ENCODE measurements around the gene HSPB2.
A peak's percentile ranks its signal among the peaks of the same experiment; 100 is the strongest.

Gene HSPB2

DNA sequence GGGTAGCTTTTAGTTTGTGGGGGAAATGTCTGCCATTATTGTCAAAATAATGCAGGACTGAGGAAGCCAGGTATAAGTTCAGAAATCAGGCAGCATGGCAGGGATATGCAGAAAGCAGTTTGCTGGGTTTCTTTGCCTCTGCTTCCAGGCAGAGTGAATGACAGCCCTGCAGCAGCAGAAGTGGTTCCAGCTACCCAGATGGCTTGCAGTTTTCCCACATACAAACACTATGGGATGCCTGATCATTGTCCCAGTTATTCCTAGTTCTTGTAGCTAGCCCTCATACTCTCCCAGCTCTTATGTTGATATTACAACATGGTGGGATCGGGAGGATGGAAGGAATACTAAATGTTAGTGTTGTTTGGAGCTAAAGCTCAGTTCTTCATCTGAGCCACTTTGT lies 21.8 kb downstream of the HSPB2 start:
- no peak for DNase-seq (ENCODE audit: low read depth)
- no peak overlapping the region for H3K4me3 ChIP-seq (ENCODE audit: low read depth, low read length)

DNA sequence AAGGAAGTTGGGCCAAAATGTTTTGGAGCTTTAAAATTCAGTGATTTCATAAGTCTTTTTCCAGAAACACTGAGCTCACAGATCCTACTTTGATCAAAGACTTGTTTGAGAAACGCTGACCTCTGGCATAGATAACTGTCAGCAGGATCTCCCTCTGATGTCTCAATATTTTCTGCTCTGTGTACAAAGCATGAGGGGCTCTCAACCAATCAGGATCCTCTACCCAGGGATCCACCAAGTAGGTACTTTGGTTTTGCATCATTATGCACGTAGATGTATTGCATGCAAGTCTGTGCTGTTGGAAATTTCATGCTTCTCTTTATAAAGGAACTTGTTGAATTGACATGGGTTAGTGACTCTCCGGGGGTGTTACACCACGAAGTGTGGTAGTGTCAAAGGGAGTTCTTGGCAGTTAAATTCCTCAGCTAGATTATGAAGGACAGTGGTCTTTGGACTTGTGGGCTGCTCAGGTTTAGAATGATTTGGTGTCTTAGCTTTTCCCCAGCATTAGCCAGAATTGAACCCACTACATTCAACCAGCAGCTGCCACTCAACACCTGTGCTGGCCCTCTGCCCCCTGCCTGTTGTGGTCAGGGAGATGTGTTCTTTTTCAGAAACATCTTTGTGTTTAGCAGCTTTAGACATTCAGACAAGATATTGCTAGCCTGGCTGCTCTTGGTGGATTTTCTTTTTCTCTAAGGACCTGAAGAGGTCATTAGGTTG lies 22.9 kb downstream of the HSPB2 start:
- no peak for DNase-seq (ENCODE audit: low read depth)
- H3K4me3 ChIP-seq (ENCODE audit: low read depth, low read length), result no peak overlapping the region

DNA sequence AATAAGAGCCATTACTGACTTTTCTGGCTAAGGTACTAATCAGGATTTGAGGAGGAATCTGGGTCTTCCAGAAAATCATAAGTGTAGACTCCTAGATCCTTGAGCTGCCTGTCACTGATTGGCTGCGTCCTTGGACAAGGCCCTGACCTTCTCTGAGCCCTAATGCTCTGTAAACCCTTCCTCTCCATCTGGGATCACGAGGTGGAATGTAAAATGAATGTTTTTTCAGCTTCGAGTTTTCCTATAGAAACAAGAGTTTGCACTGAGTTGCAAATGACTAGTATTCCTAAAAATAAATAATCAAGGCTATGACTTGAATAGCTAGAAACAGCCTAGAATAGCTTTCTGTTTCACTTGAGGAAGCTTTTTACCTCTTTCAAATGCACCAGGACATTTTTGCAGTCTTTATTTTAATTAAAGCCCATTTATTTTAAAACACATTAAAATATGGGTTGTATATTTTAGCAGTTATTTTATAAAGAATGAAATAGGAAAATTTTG lies 23.6 kb downstream of the HSPB2 start:
- peak overlapping the region; percentile 53 for H3K4me3 ChIP-seq (ENCODE audit: low read depth, low read length)
- no peak for DNase-seq (ENCODE audit: low read depth)

DNA sequence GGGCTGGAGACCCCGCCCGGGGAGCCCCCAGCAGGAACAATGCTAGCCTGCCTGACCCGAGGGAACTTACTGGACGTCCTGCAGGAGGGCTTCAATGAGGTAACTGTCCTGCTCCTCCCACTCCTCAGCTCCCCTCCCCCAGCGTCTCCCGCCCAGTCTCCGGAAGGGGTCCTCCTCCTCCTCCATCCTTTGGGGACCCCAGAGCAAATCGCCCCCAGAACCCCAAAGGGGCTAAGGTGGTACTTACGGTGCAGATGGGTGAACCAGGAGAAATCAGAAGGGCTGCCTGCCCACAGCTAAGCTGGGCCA lies 24.9 kb downstream of the HSPB2 start:
- peak overlapping the region; percentile 53 for H3K4me3 ChIP-seq (ENCODE audit: low read depth, low read length)
- DNase-seq (ENCODE audit: low read depth), result no peak

DNA sequence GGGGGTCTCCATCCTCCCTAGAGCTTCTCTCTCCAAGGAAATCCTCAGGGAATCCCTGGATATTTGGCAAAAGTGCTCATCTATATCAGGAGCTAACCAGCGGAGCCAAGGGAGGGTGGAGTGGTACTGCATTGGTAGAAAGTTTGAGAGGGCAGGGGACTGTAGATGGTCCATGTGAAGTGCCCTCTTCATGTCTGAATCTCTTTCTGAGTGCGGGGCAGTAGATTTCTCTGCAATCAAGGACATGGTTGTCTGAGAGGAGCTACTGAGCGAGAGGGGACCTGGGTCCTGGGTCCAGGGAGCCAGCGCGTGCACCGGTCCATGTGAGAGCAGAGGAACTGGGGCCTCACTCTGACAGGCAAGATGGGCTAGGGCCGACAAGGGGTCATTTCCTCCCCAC lies 25.3 kb downstream of the HSPB2 start:
- peak overlapping the region; percentile 53 for H3K4me3 ChIP-seq (ENCODE audit: low read depth, low read length)
- no peak for DNase-seq (ENCODE audit: low read depth)

DNA sequence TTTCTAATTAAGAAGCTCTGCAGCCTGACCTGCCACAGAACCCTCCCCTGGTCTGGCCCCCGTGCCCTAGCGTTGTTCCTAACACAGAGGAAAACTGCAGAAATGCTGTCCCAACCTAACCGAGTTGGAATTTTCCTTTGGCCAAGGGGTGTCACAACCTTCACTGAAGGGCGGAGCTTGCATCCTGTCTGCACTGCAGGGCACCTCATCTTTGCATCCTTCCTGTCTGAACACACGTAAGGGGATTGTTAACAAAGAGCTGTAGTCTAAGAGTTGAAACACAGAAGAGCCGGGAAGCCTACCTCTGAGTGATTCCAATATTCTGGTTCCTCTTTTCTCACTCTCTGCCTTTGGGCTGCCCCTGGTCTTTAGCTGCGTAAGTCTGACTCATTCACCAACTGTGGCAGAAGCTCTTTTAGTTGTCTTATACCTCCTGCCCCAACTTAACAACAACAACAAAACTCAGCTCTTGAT lies 26.2 kb downstream of the HSPB2 start:
- peak; percentile 29 for DNase-seq (ENCODE audit: low read depth)
- peak overlapping the region; percentile 53 for H3K4me3 ChIP-seq (ENCODE audit: low read depth, low read length)

DNA sequence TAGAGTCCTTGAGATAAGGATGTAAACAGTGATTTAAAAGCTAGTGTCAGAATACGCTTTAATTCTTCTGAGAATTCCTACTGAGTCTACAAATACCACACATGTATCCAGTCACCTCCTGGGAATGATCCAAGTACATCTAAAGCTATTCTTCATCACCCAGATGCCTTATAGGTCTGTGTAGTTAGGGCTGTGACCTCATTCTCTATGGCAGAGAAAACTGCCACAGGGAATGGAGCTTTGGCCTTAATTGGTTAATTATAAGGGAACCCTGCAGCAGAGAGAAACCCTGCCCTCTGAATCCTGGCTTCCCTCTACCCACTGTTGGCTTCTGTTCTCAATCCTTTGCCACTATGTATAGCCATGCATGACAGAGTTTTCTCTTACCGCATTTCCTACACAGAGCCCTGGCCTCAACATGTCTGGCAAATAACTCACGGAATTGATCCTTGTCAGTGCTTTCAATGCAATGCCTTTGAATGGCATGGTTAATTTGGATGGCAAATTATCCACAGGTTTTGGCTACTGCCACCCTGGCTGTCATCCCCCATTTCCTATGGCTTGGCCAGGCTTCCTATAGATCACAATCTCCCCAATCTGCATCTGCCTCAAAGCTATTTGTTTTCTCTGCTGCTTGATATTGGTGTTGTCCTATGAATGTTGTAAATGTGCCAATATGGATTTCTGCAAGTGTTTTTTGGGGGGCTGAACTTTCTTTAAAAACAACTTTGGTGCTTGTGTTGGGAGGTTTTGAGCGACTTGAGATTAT lies 27.5 kb downstream of the HSPB2 start:
- peak; percentile 79 for DNase-seq (ENCODE audit: low read depth)
- no peak overlapping the region for H3K4me3 ChIP-seq (ENCODE audit: low read depth, low read length)

DNA sequence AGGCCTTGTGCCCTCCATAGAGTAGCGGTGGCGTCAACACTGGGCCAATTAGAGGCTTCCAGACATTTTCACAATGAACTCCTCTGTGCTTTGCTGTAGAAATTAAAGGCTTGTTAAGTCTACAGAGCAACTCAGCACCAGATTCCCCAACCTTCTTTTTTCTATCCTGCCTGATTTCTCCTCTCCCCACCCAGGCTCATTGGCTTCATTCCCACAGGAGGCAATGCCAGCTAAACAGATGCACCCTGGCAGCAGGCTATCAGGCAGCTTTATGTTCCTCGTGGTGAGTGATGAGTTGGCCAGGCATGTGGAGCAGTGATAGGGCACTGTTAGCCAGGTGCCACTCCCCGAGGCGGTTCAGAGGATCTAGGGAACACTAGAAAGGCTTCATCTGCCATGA lies 29.4 kb downstream of the HSPB2 start:
- DNase-seq (ENCODE audit: low read depth), result no peak
- H3K4me3 ChIP-seq (ENCODE audit: low read depth, low read length), result no peak overlapping the region

DNA sequence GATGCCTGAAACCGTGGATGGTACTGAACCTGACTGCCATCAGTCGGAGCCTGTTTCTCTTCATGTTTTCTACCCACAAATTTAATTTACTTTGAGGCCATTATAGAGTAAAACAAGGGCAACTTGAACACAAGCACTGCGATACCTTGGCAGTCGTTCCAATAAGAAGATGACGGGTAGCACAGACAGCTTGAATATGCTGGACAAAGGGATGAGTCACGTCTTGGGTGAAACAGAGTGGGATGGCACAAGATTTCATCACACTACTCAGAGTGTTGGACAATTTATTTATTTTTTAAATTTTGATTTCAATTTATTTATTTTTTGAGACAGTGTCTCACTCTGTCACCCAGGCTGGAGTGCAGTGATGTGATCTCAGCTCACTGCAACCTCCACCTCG lies 30.3 kb downstream of the HSPB2 start:
- no peak overlapping the region for H3K4me3 ChIP-seq (ENCODE audit: low read depth, low read length)
- DNase-seq (ENCODE audit: low read depth), result peak; percentile 66

DNA sequence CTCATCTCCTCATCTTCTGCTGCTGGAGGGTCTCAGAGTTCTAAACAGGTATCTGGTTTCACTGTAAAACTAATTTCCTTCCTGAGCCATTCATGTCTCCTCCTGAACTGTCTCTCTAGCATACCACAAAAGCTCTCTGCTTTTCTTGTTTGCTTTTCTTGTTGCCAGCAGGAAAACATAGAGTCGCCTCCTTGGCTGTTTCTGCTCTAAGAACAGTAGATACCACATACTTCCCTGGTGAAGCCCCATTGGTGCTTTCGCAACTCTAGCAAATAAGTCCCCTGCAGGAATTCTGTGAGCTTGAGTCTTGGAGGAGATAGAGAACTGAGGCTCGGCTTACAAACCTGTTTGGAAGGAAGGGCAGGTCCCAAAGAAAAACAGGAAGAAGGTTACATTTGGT lies 31.6 kb downstream of the HSPB2 start:
- DNase-seq (ENCODE audit: low read depth), result peak; percentile 87
- no peak overlapping the region for H3K4me3 ChIP-seq (ENCODE audit: low read depth, low read length)

DNA sequence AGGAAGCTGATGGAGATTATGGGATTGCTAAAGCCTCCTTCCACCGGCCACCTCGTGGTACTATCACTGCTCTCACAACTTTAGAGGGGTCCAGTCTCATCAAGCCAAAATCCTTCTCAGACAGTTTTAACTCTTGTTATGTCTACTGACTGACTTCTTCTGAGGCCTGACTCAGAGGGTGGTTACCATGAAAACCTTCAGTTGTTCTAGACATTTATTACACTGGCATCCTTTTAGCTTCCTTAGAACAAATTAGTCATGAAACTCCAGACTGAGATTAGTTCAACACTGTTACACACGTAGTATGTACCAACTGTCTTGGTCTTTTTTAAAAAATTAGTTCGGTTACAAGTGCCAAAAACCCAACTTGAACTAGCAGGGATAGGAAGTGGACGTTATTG lies 32.1 kb downstream of the HSPB2 start:
- H3K4me3 ChIP-seq (ENCODE audit: low read depth, low read length), result no peak overlapping the region
- DNase-seq (ENCODE audit: low read depth), result peak; percentile 88

DNA sequence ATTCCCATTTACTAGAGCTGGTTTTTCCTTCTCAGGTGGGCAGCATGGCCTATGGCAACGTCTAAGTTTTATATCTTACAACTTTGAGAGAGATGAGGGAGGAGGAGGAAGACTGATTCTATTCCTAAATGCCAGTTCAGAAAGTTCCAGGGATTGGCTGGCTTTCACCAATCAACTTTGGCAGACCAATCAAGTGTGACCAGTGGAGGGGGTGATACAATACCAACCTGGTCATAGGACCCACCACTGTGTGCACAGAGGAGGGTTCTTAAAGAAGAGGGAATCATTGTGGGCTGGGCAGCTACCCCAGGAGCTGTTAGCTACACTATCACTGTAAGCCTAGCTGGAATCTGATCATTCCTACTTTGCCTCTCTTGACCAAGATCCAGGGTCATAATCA lies 32.7 kb downstream of the HSPB2 start:
- no peak overlapping the region for H3K4me3 ChIP-seq (ENCODE audit: low read depth, low read length)
- no peak for DNase-seq (ENCODE audit: low read depth)

DNA sequence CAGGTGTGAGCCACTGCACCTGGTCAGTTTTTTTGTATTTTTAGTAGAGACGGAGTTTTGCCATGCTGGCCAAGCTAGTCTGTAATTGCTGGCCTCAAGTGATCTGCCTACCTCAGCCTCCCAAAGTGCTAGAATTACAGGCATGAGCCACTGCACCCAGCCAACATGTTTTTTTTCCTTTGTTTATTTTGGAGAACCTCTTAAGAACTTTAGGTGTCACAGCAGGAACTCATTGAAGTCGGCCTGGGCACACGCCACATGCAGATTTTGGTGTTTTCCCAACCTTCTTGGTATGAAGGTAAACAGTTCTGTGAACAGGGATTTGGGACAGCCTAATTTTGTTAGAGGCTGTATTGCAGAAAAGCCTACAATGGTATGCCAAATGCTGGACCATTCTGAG lies 34.0 kb downstream of the HSPB2 start:
- no peak overlapping the region for H3K4me3 ChIP-seq (ENCODE audit: low read depth, low read length)
- DNase-seq (ENCODE audit: low read depth), result no peak

DNA sequence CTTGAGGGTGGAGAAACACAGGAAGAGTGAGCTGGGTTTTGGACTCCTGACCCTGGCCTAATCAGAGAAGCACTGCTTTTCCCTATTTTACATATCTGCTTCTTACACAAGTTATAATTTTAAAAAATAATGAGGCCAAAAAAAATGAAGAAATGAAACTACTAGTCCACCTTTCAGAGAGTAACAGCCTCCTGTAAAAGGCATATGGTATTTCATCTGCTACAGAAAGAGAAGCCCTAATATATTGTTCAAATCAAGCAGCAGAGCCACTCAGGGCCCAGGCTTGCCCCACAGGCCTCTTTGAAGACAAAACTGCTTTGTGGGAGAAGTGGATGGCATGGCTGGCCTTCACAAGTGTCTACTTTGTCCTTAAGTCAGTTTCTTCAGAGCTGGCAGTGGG lies 34.6 kb downstream of the HSPB2 start:
- no peak for DNase-seq (ENCODE audit: low read depth)
- H3K4me3 ChIP-seq (ENCODE audit: low read depth, low read length), result no peak overlapping the region

DNA sequence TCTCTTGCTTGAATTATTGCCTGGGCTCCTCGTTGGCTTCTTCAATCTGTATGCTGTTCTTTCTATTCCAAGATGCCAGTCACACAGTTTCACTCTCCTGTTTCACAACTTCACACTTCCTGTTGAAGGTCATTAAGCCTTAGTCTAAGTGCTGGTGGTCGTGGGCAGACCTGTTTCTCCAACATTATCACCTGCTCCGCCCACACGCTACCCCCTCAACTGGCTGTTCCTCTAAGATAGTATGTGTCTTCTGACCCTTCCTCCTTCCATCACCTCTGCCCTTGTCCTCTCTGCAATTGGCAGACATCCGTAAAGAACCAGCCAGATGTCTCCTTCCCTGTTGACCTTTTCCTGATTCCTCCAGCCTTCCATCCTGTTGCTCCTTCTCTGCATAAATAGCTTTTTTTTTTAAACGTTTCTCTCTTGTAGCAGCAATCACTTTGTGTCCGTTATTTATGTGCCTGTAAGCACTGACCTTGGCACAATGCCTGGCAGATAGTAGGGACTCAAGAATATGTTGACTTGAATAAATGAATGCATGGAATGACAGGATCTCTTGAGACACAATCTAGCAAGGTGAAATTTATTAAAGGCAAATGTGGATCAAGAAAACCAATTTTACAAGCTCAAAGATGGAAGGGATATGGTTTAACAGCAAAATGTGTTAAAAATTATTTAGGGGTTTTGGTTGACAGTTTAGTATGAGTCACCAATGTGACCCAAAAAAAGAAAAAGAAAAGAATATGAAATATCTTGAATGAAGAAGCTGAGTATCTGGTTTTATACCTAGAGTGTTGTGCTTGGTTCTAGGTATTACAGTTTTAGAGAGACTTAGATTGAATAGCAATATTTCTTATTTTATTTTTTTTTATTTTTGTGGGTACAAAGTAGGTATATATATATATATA lies 37.2 kb downstream of the HSPB2 start:
- no peak for DNase-seq (ENCODE audit: low read depth)
- H3K4me3 ChIP-seq (ENCODE audit: low read depth, low read length), result no peak overlapping the region

DNA sequence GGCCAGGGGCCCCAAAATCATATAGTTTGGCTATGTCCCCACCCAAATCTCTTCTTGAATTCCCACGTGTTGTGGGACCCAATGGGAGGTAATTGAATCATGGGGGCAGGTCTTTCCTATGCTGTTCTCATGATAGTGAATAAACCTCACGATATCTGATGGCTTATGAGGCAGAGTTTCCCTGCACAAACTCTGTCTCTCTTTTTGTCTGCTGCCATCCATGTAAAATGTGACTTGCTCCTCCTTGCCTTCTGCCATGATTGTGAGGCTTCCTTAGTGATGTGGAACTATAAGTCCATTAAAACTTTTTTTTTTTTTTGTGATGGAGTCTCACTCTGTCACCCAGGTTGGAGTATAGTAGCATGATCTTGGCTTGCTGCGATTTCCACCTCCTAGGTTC lies 39.0 kb downstream of the HSPB2 start:
- H3K4me3 ChIP-seq (ENCODE audit: low read depth, low read length), result no peak overlapping the region
- DNase-seq (ENCODE audit: low read depth), result no peak

DNA sequence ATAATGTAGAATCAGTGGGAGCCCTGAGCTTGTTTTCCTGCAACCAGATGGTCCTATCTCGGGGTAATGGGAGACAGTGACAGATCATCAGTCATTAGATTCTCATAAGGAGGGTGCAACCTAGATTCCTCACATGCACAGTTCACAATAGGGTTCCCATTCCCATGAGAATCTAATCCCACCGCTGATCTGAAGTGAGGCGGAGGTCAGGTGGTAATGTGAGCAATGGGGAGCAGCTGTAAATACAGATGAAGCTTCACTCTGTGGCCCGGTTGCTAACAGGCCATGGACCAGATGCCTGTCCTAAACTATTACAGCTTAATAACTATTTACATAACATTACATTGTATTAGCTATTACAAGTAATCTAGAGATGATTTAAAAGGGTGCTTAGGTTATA lies 41.6 kb downstream of the HSPB2 start:
- DNase-seq (ENCODE audit: low read depth), result no peak
- H3K4me3 ChIP-seq (ENCODE audit: low read depth, low read length), result no peak overlapping the region

DNA sequence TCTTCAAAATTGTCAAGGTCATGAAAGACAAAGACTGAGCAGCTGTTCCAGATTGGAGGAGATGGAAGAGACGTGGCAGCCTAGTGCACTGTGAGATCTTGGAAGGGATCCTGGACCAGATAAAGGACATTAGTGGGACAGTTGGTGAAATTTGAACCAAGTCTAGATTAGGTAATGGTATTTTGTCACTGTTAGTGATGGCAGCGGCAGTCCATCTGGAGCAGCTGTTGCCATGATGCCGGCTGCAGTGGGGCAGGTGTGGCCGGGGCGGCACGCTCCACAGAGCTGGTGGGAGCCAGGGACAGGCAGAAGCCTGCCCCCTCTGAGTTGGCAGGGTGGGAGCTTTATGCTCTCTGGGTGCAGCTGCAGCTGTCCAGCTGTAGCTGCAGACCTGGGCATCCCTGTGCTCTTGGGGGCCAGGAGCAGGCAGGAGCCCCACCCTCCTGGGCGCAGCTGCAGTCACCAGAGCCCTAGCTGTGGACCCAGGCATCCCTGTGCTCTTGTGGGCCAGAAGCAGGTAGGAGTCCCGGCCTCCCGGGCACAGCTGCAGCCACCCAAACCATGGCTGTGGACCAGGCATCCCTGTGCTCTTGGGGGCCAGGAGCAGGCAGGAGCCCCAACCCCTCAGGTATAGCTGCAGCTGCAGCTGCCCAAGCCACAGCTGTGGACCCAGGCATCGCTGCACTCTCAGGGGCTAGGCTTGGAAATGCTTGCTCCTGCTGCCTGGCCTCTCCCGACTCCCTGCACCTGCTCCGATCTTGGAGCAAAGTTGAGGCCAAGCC lies 45.3 kb downstream of the HSPB2 start:
- DNase-seq (ENCODE audit: low read depth), result no peak
- H3K4me3 ChIP-seq (ENCODE audit: low read depth, low read length), result no peak overlapping the region

DNA sequence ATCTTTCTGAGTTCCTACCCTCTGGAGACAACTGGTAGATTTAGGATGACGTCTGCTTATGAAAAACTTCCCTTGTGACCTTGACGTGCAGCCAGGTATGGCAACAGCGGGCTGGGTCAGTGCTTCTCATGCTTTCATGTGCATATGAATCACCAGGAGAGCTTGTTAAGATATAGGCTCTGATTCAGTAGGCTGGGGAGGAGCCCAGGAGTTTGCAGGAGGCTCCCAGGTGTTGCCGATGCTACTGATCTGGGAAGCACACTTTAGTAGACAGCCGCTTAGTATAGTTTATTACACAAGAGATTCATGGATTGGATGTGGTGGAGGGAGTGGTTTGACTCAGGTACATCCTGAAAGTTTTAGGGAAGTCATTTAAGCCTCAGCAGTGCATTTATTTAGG lies 48.4 kb downstream of the HSPB2 start:
- H3K4me3 ChIP-seq (ENCODE audit: low read depth, low read length), result no peak overlapping the region
- DNase-seq (ENCODE audit: low read depth), result no peak
